Measurements from ENCODE around the gene HECA. TPM values are rescaled to one million over a fixed set of nuclear protein-coding genes. Genes with fewer than 3 reads are reported as not detected.

Gene HECA
- total and polyA plus RNA-seq, 2 donors (not counting 1 experiment from before 2014, with no cell fraction given), result 13.0 to 26.6 TPM

DNA sequence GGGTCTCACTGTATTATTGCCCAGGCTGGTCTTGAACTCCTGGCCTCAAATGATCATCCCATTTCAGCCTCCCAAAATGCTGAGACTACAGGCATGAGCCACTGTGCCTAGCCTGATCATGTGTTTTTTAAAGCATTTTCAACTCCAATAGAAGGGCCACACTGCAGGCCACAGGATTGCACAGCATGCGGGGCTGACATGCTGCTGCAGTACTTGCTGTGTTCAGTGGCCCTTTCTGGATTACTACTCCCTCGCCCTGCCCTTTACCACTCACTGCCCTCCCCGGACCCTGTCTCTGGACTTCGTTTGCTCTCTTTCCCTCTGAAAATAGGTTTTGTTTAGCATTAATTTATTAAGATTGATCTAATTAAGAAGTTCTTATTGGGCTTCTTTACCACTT lies 37.3 kb downstream of the HECA start:
- Histone ChIP-seq H3K27ac (ENCODE audit: insufficient read depth, low read length) (no peak overlapping the region), H3K9ac (ENCODE audit: insufficient read depth, low read length) (no peak overlapping the region), H3K4me3 (replicated peaks in 1 of 4; ENCODE audit: control extremely low read depth in 1 of 4, insufficient read depth in 1 of 4, low read depth in 3 of 4, low read length in 4 of 4) (no peak overlapping the region), H3K79me2 (ENCODE audit: control insufficient read depth, insufficient read depth, low read length) (no peaks in the 10 kb centered on the region), H3K4me1 (ENCODE audit: control insufficient read depth, extremely low read depth, insufficient read depth, low read length) (no peaks in the 10 kb centered on the region), H4K20me1 (ENCODE audit: control insufficient read depth, extremely low read depth, insufficient read depth, low read length) (no peaks in the 10 kb centered on the region), H3K27me3 (ENCODE audit: control insufficient read depth, insufficient read depth, low read length) (no peaks in the 10 kb centered on the region), H3K36me3 (ENCODE audit: control insufficient read depth, insufficient read depth, low read length) (peaks cover 3% of the 10 kb centered on the region), H2AFZ (ENCODE audit: low read length) (no peak overlapping the region), H3K4me2 (ENCODE audit: extremely low read depth, insufficient read depth, low read length) (no peak overlapping the region), H3K9me3 (ENCODE audit: control insufficient read depth, insufficient read depth, low read depth, low read length) (no peaks in the 10 kb centered on the region)
- TF ChIP-seq CTCF (conservative IDR thresholded peaks at IDR 0.05 in 1 of 2, IDR thresholded peaks at IDR 0.05 in 1 of 2; ENCODE audit: low read depth in 1 of 2, low read length in 2 of 2), result no peak
- TF ChIP-seq EZH2 (IDR thresholded peaks at IDR 0.05; ENCODE audit: low read length, missing control alignments), result no peak
- DNase-seq (ENCODE audit: low read depth in 2 of 2), result no peak

DNA sequence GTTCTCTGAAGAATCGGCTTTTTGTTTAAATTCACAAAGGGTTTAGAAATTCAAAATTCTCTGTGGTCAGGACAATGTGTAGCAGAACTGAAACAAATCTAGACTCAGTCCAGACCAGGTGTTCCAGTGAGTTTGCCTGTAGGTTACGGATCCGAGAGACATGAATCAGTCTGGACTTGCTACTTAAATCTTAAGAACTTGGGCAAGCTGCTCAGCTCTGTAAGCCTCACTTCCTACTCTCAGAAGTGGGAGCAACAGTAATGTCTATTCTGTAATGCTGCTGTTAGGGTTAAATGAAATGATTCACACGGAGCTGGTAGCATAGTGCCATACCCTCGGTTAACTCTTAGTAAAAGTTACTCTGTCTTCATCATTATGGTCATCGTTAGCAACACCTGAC lies 37.7 kb downstream of the HECA start:
- Histone ChIP-seq H3K9ac (ENCODE audit: insufficient read depth, low read length) (no peak overlapping the region), H3K79me2 (ENCODE audit: control insufficient read depth, insufficient read depth, low read length) (no peaks in the 10 kb centered on the region), H3K27me3 (ENCODE audit: control insufficient read depth, insufficient read depth, low read length) (no peaks in the 10 kb centered on the region), H2AFZ (ENCODE audit: low read length) (no peak overlapping the region), H3K36me3 (ENCODE audit: control insufficient read depth, insufficient read depth, low read length) (peaks cover 3% of the 10 kb centered on the region), H3K4me1 (ENCODE audit: control insufficient read depth, extremely low read depth, insufficient read depth, low read length) (no peaks in the 10 kb centered on the region), H3K4me3 (replicated peaks in 1 of 4; ENCODE audit: control extremely low read depth in 1 of 4, insufficient read depth in 1 of 4, low read depth in 3 of 4, low read length in 4 of 4) (no peak overlapping the region), H3K4me2 (ENCODE audit: extremely low read depth, insufficient read depth, low read length) (no peak overlapping the region), H3K27ac (ENCODE audit: insufficient read depth, low read length) (no peak overlapping the region), H3K9me3 (ENCODE audit: control insufficient read depth, insufficient read depth, low read depth, low read length) (no peaks in the 10 kb centered on the region), H4K20me1 (ENCODE audit: control insufficient read depth, extremely low read depth, insufficient read depth, low read length) (no peaks in the 10 kb centered on the region)
- no peak for TF ChIP-seq EZH2 (IDR thresholded peaks at IDR 0.05; ENCODE audit: low read length, missing control alignments)
- TF ChIP-seq CTCF (conservative IDR thresholded peaks at IDR 0.05 in 1 of 2, IDR thresholded peaks at IDR 0.05 in 1 of 2; ENCODE audit: low read depth in 1 of 2, low read length in 2 of 2), result no peak
- no peak for DNase-seq (ENCODE audit: low read depth in 2 of 2)

GRCh38 chr6:139173172-139173571 lies 38.3 kb downstream of the HECA start:
- H2AFZ ChIP-seq (ENCODE audit: low read length), result no peak overlapping the region
- no peak for DNase-seq (ENCODE audit: low read depth in 2 of 2)

More at GRCh38 chr6:139173172-139173571, 38.3 kb downstream of the HECA start:
- no peak overlapping the region for H3K4me2 ChIP-seq (ENCODE audit: extremely low read depth, insufficient read depth, low read length)
- H3K27ac ChIP-seq (ENCODE audit: insufficient read depth, low read length), result no peak overlapping the region
- no peaks in the 10 kb centered on the region for H3K27me3 ChIP-seq (ENCODE audit: control insufficient read depth, insufficient read depth, low read length)
- no peak overlapping the region for H3K9ac ChIP-seq (ENCODE audit: insufficient read depth, low read length)
- no peak for TF ChIP-seq CTCF (conservative IDR thresholded peaks at IDR 0.05 in 1 of 2, IDR thresholded peaks at IDR 0.05 in 1 of 2; ENCODE audit: low read depth in 1 of 2, low read length in 2 of 2)
- no peak for TF ChIP-seq EZH2 (IDR thresholded peaks at IDR 0.05; ENCODE audit: low read length, missing control alignments)
- no peaks in the 10 kb centered on the region for H4K20me1 ChIP-seq (ENCODE audit: control insufficient read depth, extremely low read depth, insufficient read depth, low read length)
- no peaks in the 10 kb centered on the region for H3K9me3 ChIP-seq (ENCODE audit: control insufficient read depth, insufficient read depth, low read depth, low read length)
- no peaks in the 10 kb centered on the region for H3K79me2 ChIP-seq (ENCODE audit: control insufficient read depth, insufficient read depth, low read length)
- no peak overlapping the region for H3K4me3 ChIP-seq (replicated peaks in 1 of 4; ENCODE audit: control extremely low read depth in 1 of 4, insufficient read depth in 1 of 4, low read depth in 3 of 4, low read length in 4 of 4)
- H3K4me1 ChIP-seq (ENCODE audit: control insufficient read depth, extremely low read depth, insufficient read depth, low read length), result no peaks in the 10 kb centered on the region
- peaks cover 3% of the 10 kb centered on the region for H3K36me3 ChIP-seq (ENCODE audit: control insufficient read depth, insufficient read depth, low read length)
